ENCODE measurements around the gene ADAM29.

GRCh38 chr4:174918058-174918457, at the start of gene ADAM29:
- TF ChIP-seq REST (IDR thresholded peaks at IDR 0.05; ENCODE audit: insufficient read depth in 1 of 2, low read depth in 2 of 2, low read length in 2 of 2), result no peak
- TF ChIP-seq POLR2AphosphoS5 (IDR thresholded peaks at IDR 0.05; ENCODE audit: low read depth, low read length), result no peak
- TF ChIP-seq SIN3A (IDR thresholded peaks at IDR 0.05; ENCODE audit: borderline replicate concordance, insufficient read depth, low read length), result no peak
- no peak for TF ChIP-seq FOXP2 (optimal IDR thresholded peaks at IDR 0.05; ENCODE audit: borderline replicate concordance, extremely low read depth, extremely low read length, insufficient read depth)

Measured in PFSK-1 (cell line).